SIG-M5 treated with dmso at 0.1 percent for 504 hours (cell line): ENCODE results near the gene AIDA.
"Not testable (repeated sequence)": the region's sequence is repeated elsewhere in the genome, so short reads cannot be mapped to it uniquely, and the experiment has no call there.

Source experiments
- DNase-seq: peaks from one replicate; lab custom pipeline; 2025; ENCODE audit not compliant: unreplicated experiment; lab: John Stamatoyannopoulos, UW

AIDA gene

DNA sequence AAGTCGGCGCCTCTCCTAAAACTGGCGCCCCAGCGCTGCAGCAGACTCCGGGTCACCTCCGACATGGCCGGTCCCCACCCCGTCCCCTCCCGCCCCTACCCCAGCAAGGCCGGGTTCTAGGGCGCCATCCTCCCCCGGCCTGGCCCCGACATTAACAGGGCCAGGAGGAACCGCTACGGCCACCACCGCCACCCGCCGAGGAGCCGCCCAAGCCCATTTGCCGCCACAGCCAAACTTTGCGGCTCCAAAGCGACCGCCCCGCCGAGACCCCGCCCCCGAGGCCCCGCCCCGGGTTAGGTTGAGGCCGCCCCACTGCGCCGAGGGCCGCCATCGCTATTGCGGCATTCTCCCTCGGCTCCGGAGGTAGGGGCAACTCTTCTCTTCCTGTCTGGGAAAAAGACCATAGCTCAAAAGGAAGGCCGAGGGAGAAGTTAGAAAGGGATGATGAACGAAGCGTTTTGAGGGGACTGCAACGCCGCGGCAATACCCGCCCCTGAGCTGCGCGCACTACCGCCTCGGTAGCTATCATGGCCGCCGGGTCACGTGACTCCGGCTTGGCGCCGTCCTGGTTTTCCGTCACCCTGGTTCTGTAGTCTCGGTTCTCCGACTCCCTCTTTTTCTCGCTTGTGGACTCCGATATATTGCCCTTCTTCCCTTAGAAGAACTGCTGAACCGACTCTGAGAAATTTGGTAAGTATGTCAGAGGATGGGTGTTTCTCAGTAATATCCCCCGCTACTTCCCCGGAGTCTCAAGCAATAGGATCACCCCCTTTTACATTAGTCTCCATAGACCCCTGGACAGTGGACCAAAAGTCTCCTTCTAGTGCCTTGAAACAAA is at the start of gene AIDA, which contains the start of gene BROX:
AIDA (minus strand) TSS at position 239 of the 838 bp plus-strand sequence; CDS start at position 65, 174 bp downstream.
BROX (plus strand) TSS at position 312 of the 838 bp plus-strand sequence. CDS start 3,136 bp downstream, outside the sequence.
- peak; percentile 83 for DNase-seq

DNA sequence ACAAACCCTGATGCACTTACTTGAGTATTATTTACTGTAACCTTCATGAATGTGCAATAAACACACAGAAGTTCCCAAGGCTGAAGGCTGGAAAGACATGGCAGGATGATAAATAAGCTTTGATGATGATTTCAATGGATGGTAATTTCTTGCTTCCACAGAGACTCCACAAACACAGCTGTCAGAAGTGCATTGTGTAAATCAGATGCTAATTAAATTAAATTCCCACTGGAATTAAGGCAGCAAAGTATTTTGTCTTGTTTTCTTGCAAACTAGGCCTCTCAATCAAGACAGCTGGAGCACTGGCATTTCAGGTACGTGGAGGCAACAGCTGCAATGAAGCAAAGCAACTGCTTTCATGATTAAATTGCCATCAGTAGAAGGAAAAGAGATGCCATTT is 48.8 kb upstream of the AIDA start:
- DNase-seq: no peak

DNA sequence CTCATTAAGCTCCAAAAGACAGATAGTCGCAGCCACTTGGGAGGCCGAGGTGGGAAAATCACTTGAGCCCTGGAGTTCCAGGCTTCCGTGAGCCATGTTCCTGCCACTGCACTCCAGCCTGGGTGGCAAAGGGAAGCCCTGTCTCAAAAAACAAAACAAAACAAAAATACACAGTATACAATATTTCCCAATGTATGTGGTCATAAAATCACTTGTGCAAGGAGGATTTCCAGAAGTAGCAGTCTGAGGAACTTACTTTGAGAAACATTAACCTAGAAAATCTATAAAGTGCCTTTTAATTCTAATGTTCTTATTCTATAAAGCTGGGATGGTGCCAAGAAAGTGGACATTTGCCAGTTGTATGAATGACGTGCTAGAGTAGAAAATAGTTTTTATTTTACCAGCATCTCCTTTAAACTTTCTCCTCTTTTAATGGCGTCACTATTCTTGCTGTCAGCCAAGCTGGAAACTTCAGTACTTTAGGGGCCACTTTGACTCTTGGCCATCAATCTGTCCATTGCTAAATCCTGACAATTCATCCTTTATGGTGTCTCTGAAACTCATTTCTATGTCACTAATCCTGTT is 47.3 kb upstream of the AIDA start:
- DNase-seq: no peak

DNA sequence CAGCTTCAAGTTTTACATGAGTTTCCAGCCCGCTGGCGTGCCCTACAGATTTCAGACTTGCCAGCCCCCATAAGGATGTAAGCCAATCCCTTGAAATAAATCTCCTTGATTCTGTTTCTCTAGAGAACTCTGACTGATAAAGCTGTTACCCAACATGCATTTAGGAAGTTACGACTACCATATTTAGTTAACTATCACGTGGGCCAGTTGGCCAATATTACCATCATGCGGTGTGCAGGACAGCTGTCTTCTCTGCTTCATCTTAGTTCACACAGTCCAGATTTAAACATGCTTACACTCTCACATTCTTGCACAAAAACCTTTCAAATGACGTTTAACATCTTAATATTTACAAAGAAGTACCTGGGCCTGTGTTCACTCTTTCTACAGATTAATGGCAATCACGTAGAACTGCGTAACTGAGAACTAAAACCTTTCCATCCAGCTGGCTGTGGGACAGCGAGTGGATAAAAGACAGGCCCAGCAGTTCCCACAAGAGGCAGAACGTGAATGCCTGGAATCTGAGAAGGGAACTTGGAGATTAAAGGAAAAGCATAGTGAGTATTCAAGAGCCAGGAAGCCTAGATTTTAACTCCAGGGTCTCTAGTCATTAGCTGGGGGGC is 45.5 kb upstream of the AIDA start:
- no peak for DNase-seq

- peak; percentile 20 for DNase-seq
These were observed 42.3 kb upstream of the AIDA start for GRCh38 chr1:222754366-222755139.

DNA sequence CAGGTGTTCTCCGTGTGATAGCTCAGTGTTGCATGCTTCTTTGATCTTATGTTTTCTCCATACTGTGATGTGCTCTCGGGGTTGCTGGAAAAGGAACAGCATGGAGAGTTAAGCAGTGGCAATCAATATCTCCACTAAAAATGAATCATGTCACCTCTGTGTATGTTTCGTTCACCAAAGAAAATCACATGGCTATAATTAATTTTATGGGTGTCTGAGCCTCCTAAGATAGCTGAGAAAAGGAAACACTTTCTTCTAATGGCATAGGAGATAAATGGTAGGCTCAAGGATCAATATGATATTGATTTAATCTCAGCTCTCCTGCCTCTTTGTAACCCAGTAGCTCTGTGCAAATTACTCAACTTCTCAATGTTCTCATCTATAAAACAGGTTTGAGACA is 39.0 kb upstream of the AIDA start:
- DNase-seq: no peak

DNA sequence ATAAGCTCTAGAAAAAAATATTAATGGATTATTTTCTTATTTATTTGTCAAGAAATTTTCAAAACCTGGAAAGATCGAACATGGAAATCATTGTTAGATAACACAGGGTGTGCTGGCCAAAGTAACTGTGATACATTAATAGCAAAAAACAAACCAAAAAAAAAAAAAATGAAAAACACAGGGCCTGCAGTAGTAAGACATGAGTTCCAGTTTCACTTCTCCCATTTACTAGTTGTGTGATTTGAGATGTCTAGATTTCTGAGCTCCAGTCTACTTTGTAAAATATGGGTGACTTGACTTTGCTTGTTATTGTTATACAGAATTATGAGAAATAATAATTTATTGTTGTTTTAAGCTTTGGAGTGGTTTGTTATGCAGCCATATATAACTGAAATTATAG is 38.4 kb upstream of the AIDA start:
- peak; percentile 28 for DNase-seq

- no peak for DNase-seq
These were observed 37.6 kb upstream of the AIDA start for GRCh38 chr1:222749927-222750326.

DNA sequence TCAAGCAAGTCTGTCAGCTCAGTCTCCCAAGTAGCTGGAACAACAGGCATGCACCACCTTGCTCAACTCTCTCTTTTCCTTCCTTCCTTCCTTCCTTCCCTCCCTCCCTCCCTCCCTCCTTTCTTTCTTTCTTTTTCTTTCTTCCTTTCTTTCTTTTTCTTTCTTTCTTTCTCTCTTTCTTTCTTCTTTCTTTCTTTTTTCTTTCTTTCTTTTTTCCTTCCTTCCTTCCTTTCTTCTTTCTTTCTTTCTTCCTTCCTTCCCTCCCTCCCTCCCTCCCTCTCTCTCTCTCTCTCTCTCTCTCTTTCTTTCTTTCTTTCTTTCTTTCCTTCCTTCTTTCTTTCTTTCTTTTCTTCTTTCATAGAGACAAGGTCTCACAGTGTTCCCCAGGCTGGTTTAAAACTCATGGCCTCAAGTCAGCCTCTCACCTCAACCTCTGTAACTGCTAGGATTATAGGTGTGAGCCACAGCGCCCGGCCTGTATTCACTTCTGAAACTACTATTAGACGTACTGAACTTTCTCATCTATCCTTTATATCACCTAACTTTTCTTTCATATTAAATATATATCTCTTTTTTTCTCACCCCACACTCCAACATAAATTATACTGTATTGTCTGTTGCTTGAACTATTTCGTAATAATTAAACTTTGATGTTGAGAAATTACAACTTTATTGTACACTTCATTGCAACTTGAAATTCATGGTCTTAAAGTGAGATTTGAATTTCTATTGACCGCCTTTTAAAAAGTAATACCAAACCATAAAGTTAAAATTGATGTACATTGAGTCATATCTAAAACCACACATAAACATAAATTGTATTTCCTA is 29.6 kb upstream of the AIDA start:
- DNase-seq: not testable (repeated sequence)

DNA sequence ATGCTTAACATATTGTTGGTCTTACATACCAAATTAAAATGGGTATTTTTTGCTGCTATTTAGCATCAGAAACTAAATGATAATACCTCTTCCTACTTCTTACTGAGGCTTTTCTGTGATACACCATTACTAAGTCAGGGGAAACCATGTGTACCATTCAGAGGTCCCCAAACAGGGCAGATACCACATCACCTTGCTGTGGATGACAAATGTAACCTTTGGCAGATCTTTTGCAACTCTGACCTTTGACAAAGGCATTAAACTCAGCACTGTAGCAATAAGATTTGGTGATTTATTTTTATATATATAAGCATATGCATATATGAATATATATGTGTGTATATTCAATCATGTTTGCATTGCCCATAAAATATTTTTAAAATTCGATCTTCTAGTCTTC is 27.6 kb upstream of the AIDA start:
- no peak for DNase-seq

- DNase-seq: no peak
These were observed 27.2 kb upstream of the AIDA start for GRCh38 chr1:222739465-222739864.

- DNase-seq: no peak
These were observed 24.7 kb upstream of the AIDA start, which contains the start of gene FAM177B for GRCh38 chr1:222736972-222737371. FAM177B (plus strand) TSS chr1:222737202; CDS start chr1:222746546, 9,344 bp downstream.

DNA sequence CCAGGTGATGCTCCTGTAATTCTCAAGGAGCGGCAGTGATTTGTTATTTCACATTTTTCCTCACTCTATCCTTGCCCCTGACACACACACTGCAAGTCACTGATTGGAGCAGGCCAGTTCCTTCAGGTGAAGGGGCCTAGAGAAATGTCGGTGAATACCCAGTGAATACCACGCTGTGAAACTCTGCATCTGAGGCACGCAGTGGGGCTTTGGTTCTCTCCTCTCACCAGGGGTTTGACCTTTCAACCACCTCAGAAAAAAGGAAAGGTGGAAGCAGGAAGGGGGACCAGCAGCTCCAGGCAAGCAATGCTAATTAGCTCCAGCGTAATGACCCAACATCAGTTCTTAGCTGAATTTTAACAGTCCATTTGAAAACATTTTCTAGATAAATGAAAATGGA is 24.2 kb upstream of the AIDA start:
- no peak for DNase-seq

DNA sequence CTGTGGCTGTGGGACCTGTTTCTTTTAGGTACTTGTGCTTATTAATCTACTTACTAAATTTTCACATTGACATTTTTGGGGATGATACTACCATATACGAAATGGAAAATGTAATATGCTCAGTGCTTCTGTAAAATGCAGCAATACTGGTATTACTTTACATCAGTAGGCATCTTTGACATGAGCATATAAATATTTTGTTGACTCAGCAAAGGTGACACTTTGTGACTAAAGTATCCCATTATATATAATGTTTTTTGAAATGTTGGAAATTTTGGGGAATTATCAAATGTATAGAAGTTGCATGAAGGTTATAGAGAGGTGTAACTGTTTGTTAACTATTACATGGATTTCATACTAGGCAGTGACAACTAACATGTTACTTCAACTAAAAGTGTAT is 22.4 kb upstream of the AIDA start:
- DNase-seq: no peak

- DNase-seq: peak; percentile 83
These were observed 20.2 kb upstream of the AIDA start for GRCh38 chr1:222732216-222733159.

- no peak for DNase-seq
These were observed 18.6 kb upstream of the AIDA start for GRCh38 chr1:222730866-222731265.

DNA sequence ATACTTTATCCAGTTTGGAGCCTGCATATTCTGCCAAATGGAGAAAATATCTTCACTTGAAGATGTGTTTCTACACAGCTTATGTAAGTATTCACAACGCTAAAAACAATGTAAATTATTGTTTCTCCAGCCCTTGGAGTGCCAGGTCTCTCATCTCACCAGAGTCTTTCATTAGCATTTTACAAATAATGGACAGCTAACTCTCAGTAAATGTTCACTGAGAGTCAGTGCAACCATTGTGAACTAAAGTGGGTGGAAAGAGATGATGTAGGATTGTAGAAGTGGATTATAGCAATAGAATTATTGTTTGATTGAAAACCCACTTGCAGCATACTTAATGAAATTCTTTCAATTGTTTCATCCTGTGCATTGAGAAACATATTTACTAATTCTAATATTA is 16.5 kb upstream of the AIDA start:
- DNase-seq: no peak

DNA sequence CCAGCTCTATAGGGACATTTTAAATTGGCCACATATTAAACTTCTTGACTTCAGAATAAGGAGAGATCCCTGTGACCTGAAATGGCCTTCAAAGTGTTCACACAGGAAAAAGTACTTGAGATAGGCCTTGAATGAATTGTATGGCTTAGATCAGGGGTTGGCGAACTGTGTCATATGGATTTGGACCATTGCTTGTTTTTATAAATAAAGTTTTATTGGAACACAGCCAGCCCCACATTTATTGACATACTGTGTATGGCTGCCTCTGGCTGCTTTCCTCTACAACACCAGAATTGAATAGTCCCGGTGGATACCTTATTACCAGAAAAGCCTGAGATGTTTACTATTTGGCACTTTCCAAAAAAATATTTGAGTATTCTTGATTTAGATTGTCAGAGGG is 4.1 kb upstream of the AIDA start:
- DNase-seq: no peak
